ENCODE data around the gene DLG5. TPM values are rescaled to one million over a fixed set of nuclear protein-coding genes. Genes with fewer than 3 reads are reported as not detected.

Gene DLG5
- total RNA-seq, 4 donors from 2014 or later: 40.6 to 134 (median 61.5) TPM

DNA sequence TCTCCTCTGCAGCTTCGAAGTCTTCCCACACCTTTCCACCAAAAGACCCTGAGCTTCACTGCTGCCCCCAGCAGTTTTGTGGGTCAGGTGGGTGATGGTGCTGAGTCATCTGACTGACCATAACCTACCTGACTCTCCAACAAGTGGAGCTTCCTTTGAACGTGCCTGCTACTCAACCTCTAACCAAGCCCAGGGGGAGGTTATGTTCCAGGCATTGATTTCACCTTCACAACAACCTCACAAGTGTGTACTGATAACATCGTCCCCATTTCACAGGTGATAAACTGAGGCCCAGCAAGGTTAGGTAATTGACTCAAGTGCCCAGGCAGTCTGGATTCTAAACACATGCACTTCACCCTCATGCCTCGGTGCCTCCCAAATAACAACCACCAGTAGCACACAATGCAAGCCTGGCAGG, 66.7 kb downstream of the DLG5 start:
- H3K9me3 ChIP-seq: no peaks in the 10 kb centered on the region
- H3K27me3 ChIP-seq: no peaks in the 10 kb centered on the region
- H3K4me1 ChIP-seq: no peaks in the 10 kb centered on the region
- H3K36me3 ChIP-seq: peaks cover 0 to 17% (median 0%) of the 10 kb centered on the region in 3 donors
- H3K4me3 ChIP-seq: no peak overlapping the region
- no peak for DNase-seq
- H3K27ac ChIP-seq: no peak overlapping the region
- TF ChIP-seq, protein P1, sequence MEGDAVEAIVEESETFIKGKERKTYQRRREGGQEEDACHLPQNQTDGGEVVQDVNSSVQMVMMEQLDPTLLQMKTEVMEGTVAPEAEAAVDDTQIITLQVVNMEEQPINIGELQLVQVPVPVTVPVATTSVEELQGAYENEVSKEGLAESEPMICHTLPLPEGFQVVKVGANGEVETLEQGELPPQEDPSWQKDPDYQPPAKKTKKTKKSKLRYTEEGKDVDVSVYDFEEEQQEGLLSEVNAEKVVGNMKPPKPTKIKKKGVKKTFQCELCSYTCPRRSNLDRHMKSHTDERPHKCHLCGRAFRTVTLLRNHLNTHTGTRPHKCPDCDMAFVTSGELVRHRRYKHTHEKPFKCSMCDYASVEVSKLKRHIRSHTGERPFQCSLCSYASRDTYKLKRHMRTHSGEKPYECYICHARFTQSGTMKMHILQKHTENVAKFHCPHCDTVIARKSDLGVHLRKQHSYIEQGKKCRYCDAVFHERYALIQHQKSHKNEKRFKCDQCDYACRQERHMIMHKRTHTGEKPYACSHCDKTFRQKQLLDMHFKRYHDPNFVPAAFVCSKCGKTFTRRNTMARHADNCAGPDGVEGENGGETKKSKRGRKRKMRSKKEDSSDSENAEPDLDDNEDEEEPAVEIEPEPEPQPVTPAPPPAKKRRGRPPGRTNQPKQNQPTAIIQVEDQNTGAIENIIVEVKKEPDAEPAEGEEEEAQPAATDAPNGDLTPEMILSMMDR (IDR thresholded peaks at IDR 0.05): no peak
- no peak for TF ChIP-seq POLR2A (IDR thresholded peaks at IDR 0.05)

DNA sequence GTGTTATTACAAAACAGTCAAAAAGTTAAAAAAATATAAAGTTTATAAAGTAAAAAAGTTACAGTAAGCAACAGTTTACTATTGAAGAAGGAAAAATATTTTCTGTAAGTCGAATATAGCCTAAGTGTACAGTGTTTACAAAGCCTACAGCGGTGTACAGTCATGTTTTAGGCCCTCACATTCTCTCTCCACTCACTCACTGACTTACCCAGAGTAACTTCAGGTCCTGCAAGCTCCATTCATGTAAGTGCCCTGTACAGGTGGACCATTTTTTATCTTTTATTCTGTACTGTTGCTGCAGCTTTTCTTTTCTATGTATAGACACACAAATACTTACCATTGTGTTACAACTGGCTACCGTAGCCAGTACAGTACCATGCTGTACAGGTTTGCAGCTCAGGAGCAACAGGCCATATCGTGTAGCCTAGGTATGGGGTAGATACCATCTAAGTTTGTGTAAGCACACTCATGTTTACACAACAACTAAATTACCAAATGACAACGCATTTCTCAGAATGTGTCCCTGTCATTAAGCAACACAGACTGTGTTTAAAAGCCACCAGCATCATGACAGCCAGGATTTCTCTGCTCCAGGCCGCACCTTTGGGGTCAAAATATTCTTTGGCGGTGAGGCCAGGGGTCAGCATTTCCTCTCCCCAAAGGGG, 67.2 kb downstream of the DLG5 start:
- no peaks in the 10 kb centered on the region for H3K9me3 ChIP-seq
- H3K4me1 ChIP-seq: no peaks in the 10 kb centered on the region
- no peak overlapping the region for H3K4me3 ChIP-seq
- no peak overlapping the region for H3K27ac ChIP-seq
- TF ChIP-seq POLR2A (IDR thresholded peaks at IDR 0.05): no peak
- TF ChIP-seq, protein P1 (IDR thresholded peaks at IDR 0.05): no peak
- H3K27me3 ChIP-seq: no peaks in the 10 kb centered on the region
- no peak for DNase-seq
- peaks cover 0 to 20% (median 0%) of the 10 kb centered on the region in 3 donors for H3K36me3 ChIP-seq

DNA sequence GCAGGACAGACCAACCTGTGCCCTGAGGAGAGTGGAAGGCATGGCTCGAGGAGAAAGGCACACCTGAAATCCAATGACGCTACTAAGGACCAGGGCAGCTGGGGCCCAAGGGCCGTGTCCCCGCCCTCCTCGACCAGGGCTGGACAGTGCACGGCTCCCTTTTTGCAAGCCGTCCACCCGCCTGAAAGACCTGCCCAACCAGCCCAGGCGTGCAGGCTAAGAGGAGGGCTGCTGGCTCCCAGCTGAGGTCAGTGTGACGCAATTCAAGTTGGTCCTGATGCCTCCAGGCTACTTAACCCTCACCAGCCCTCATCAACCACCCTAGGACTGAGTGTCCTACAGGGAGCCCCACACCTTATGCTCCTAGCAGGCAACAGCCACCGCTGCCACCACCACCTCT, 69.3 kb downstream of the DLG5 start:
- H3K4me3 ChIP-seq: no peak overlapping the region
- peaks cover 0 to 40% (median 0%) of the 10 kb centered on the region in 3 donors for H3K36me3 ChIP-seq
- no peaks in the 10 kb centered on the region for H3K9me3 ChIP-seq
- no peak overlapping the region for H3K27ac ChIP-seq
- no peak for DNase-seq
- no peak for TF ChIP-seq POLR2A (IDR thresholded peaks at IDR 0.05)
- TF ChIP-seq, protein P1 (IDR thresholded peaks at IDR 0.05): no peak
- no peaks in the 10 kb centered on the region for H3K4me1 ChIP-seq
- H3K27me3 ChIP-seq: no peaks in the 10 kb centered on the region

DNA sequence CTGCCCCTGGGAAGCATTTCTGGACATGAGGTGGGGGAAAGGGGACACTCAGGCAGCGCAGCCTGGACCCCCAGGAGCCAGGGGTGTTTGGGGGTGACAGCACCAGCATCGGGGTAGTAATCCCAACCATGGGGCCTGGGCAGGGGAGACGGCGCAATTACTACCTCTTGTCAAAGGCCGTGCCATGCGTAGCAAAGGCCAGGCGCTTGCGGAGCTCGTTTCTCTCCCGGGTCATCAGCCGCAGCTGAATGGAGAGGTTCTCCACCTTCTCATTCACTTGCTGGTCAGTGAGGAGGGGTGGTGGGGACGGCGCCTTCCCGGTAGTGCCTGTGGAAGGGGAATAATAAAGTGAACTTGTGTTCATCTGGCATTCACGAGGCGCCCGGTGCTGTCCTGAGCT, 70.0 kb downstream of the DLG5 start:
- Histone ChIP-seq H3K4me3 (no peak overlapping the region), H3K9me3 (no peaks in the 10 kb centered on the region), H3K4me1 (no peaks in the 10 kb centered on the region), H3K36me3 (peaks cover 0 to 47% (median 0%) of the 10 kb centered on the region in 3 donors), H3K27me3 (no peaks in the 10 kb centered on the region), H3K27ac (no peak overlapping the region)
- TF ChIP-seq POLR2A (IDR thresholded peaks at IDR 0.05): no peak
- TF ChIP-seq, protein P1 (IDR thresholded peaks at IDR 0.05): no peak
- no peak for DNase-seq

DNA sequence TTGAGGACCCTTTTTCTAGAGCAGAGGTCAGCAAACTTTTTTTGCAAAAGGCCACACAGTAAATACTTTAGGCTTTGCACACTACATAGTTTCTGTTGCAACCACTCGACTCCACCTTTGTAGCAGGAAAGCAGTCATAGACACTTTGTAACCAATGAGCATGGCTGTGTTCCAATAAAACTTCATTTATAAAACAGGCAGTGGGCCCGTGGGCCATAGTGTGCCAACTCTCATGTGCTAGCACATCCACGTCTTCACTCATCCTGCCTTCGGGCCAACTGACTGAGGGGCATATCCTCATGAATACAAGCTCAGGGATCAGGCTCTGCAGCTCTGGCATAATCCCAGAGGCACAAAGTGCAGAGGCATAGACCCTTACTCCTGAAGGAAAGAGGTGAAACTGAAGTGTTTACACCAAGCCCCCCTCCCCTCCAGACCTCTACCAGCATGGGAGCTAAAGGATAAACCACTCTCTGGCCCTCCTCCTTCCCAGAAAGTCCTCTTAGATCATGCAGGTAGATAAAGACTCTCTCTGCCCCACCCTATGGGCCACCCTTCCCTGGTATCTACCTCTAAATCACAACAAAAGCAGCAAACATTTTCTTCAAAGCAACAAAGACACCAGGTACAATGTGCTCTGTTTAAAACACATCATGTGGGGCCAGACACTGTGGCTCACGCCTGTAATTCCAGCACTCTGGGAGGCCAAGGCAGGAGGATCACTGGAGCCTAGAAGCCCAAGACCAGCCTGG, 71.0 kb downstream of the DLG5 start:
- Histone ChIP-seq H3K36me3 (peaks cover 0 to 57% (median 0%) of the 10 kb centered on the region in 3 donors), H3K4me3 (no peak overlapping the region), H3K27ac (no peak overlapping the region)

More for the DNA sequence above, 71.0 kb downstream of the DLG5 start:
- DNase-seq: no peak
- H3K27me3 ChIP-seq: no peaks in the 10 kb centered on the region
- TF ChIP-seq POLR2A (IDR thresholded peaks at IDR 0.05): no peak
- TF ChIP-seq, protein P1 (IDR thresholded peaks at IDR 0.05): no peak
- H3K4me1 ChIP-seq: no peaks in the 10 kb centered on the region
- no peaks in the 10 kb centered on the region for H3K9me3 ChIP-seq

Measured in Peyer's patch (tissue), 4 donors.